DOHH2 (cell line): ENCODE measurements around the gene CD164L2.
A peak's percentile ranks its signal among the peaks of the same experiment; 100 is the strongest.
"Not testable (repeated sequence)": the region's sequence is repeated elsewhere in the genome, so short reads cannot be mapped to it uniquely, and the experiment has no call there.

Experiments
- H3F3A ChIP-seq: fragments of 200-600 bp; sonication (generic), shearing (Covaris generic); 2 replicates; pipeline ENCODE4 v1.6.0; 2016; ENCODE audit warnings: antibody characterized with exemption, mild to moderate bottlenecking; ENCODE audit not compliant: control insufficient read depth, insufficient read depth
- H3K27ac ChIP-seq: fragments of 200-600 bp; sonication (generic); 2 replicates; pipeline ENCODE4 v1.5.1; 2014; ENCODE audit warnings: low read depth, mild to moderate bottlenecking, low read length, moderate library complexity
- H3K27me3 ChIP-seq: fragments of 200-600 bp; sonication (generic); 2 replicates; pipeline ENCODE4 v1.6.1; 2014; ENCODE audit warnings: mild to moderate bottlenecking, low read length, mixed read lengths; ENCODE audit not compliant: control insufficient read depth
- H3K36me3 ChIP-seq: fragments of 200-600 bp; sonication (generic); 2 replicates; pipeline ENCODE4 v1.6.1; 2014; ENCODE audit warnings: mild to moderate bottlenecking, low read length, moderate library complexity, mixed read lengths; ENCODE audit not compliant: control insufficient read depth
- H3K4me1 ChIP-seq: fragments of 200-600 bp; sonication (generic); 2 replicates; pipeline ENCODE4 v1.6.1; 2014; ENCODE audit warnings: mild to moderate bottlenecking, low read length, mixed read lengths; ENCODE audit not compliant: control insufficient read depth
- H3K4me2 ChIP-seq: fragments of 200-600 bp; sonication (generic); 2 replicates; pipeline ENCODE4 v1.6.0; 2014; ENCODE audit warnings: mild to moderate bottlenecking, low read length, moderate library complexity
- H3K4me3 ChIP-seq: fragments of 200-600 bp; sonication (generic); 2 replicates; pipeline ENCODE4 v1.5.1; 2014; ENCODE audit warnings: mild to moderate bottlenecking, low read length, mixed read lengths
- H3K79me2 ChIP-seq: fragments of 200-600 bp; sonication (generic); 2 replicates; pipeline ENCODE4 v1.6.1; 2014; ENCODE audit warnings: mild to moderate bottlenecking, low read length, mixed read lengths; ENCODE audit not compliant: control insufficient read depth
- H3K9me2 ChIP-seq: fragments of 200-600 bp; sonication (generic); replicated peaks from 2 replicates; pipeline ENCODE4 v1.6.1; 2014; ENCODE audit warnings: mild to moderate bottlenecking, low read length, mixed read lengths; ENCODE audit not compliant: control insufficient read depth
- H3K9me3 ChIP-seq: fragments of 200-600 bp; sonication (generic); 2 replicates; pipeline ENCODE4 v1.6.1; 2014; ENCODE audit warnings: antibody characterized with exemption, low read length, mixed read lengths; ENCODE audit not compliant: control insufficient read depth, insufficient read depth
- H4K20me1 ChIP-seq: fragments of 200-600 bp; sonication (generic); 2 replicates; pipeline ENCODE4 v1.6.0; 2014; ENCODE audit warnings: low read depth, mild to moderate bottlenecking, antibody characterized with exemption, low read length, moderate library complexity; ENCODE audit not compliant: control insufficient read depth, insufficient read depth
- EZH2phosphoT487 ChIP-seq: fragments of 200-600 bp; sonication (generic); IDR thresholded peaks from 2 replicates; pipeline ENCODE4 v1.6.1; 2017; ENCODE audit warnings: borderline replicate concordance, mild to moderate bottlenecking, antibody characterized with exemption, low read length, moderate library complexity, mixed read lengths
- TF ChIP-seq, protein P1 (sequence below): fragments of 200-600 bp; sonication (generic); IDR thresholded peaks from one replicate; pipeline ENCODE4 v1.5.1; 2014; ENCODE audit warnings: antibody characterized with exemption, mild to moderate bottlenecking, low read depth, low read length; ENCODE audit not compliant: poor library complexity, severe bottlenecking

CD164L2 gene

DNA sequence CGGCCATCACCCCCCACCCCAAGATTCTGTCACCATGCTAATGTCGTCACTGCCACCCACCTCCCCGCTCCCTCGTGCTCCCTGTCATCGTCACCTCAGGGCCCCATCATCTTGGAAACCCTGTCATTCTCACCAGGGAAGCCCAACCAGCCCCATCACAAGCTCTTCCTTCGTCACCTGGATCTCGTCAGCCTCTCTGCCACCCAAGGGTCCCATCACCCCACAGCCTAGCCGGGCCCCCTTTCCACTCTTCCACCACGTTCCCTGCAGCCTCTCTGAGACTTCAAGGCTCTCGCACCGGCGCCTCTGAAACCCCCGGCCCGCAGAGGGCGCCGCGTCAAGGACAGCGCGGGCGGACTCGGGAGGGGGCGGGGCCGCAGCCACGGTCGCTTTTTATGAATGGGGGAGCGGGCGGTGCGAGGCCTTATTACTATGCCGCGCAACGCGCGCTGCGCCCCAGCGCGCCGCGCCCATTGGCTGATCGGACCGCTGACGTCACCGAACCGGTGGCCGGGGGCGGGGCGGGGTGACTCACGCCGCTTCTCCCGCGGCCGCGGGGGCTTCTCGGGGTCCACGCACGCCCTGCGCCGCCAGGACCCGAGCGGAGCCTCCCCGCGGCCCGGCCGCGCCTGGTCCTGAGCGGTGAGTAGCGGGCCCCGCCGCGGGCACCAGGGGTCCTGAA is 9.1 kb upstream of the CD164L2 start, which contains the start of gene GPR3:
Gene GPR3 (plus strand): TSS at position 527 of the 682 bp plus-strand sequence. CDS start 1,177 bp downstream, outside the sequence.
- Histone ChIP-seq H3K27ac (no peak within 1 kb of the TSS), H3K27me3 (no peaks in the 10 kb centered on the region), H3F3A (no peaks in the 10 kb centered on the region), H3K9me3 (no peaks in the 10 kb centered on the region), H3K4me1 (peaks cover 16% of the 10 kb centered on the region), H3K9me2 (no peaks in the 10 kb centered on the region), H3K4me3 (peak within 1 kb of the TSS; percentile 74), H3K79me2 (no peaks in the 10 kb centered on the region), H3K4me2 (peak within 1 kb of the TSS; percentile 81), H4K20me1 (no peaks in the 10 kb centered on the region), H3K36me3 (no peaks in the 10 kb centered on the region)
- no peak for TF ChIP-seq EZH2phosphoT487
- TF ChIP-seq, protein P1, sequence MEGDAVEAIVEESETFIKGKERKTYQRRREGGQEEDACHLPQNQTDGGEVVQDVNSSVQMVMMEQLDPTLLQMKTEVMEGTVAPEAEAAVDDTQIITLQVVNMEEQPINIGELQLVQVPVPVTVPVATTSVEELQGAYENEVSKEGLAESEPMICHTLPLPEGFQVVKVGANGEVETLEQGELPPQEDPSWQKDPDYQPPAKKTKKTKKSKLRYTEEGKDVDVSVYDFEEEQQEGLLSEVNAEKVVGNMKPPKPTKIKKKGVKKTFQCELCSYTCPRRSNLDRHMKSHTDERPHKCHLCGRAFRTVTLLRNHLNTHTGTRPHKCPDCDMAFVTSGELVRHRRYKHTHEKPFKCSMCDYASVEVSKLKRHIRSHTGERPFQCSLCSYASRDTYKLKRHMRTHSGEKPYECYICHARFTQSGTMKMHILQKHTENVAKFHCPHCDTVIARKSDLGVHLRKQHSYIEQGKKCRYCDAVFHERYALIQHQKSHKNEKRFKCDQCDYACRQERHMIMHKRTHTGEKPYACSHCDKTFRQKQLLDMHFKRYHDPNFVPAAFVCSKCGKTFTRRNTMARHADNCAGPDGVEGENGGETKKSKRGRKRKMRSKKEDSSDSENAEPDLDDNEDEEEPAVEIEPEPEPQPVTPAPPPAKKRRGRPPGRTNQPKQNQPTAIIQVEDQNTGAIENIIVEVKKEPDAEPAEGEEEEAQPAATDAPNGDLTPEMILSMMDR: peak; percentile 69

DNA sequence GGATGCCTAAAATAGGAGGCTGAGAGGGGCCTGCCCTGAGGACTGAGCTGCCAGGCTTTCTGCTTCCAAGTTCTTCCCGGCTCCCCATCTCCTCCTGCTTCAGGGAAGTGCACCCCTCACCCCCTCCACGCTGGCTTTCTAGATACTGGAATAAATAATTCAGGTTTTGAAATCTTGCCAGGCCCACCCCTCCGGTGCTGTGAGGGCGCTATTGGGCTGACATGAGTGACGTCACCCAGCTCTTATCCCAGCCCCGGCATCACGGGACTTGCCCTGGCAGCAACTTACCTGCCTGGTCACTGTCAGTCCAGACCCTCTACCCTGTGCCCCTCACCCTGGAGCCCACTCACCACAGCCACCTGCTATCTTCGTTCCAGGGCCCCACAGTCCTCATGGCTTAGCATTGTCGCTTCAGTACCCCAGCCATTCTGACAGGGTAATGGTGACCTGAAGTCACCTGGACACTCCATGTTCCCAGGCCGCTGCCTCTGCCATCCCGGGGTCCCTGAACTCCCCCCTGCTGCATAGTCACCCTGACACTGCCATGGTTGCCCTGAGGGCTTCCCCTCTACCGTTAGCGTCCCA is 8.5 kb upstream of the CD164L2 start:
- Histone ChIP-seq H3K9me2 (no peaks in the 10 kb centered on the region), H3K27me3 (peaks cover 2% of the 10 kb centered on the region; the same call in 1 of the 2 replicates), H4K20me1 (no peaks in the 10 kb centered on the region), H3K4me1 (peaks cover 16% of the 10 kb centered on the region), H3K36me3 (no peaks in the 10 kb centered on the region), H3K9me3 (no peaks in the 10 kb centered on the region), H3K4me3 (peak overlapping the region; percentile 74), H3K4me2 (peak overlapping the region; percentile 81), H3F3A (no peaks in the 10 kb centered on the region), H3K79me2 (no peaks in the 10 kb centered on the region), H3K27ac (no peak overlapping the region)
- TF ChIP-seq, protein P1: no peak
- no peak for TF ChIP-seq EZH2phosphoT487

DNA sequence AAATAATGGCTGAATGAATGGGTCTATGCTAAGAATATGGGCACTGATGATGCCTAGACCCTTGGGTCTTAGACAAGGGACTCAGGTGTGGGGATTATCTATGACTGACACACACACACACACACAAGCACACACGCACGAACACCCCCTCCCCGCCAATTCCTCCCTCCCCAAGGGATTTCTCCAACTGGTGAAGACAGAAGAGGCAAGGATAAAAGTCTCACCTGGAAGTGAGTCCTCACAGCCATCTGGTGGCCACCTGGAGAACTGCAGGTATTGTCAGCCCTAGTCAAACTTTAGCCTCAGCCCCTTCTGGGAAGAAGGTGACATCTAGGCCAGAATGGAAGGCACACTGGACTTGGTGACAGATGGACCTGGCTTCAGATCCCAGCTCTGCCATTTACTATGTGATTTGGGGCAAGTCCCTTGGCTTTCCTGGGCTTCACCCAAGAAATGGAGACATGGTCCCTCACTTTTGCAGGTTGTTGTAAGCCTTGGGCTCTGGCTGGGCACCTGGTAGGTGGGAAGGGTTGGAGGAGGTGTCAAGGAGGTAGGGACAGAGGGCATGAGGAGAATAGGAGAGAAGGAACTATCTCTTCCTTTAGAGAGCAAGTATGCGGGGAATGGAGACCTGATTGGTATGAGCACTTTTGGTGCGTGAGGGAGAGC is 5.3 kb upstream of the CD164L2 start:
- Histone ChIP-seq H3K4me3 (no peak overlapping the region), H3K27me3 (peaks cover 2% of the 10 kb centered on the region; the same call in 1 of the 2 replicates), H3K36me3 (no peaks in the 10 kb centered on the region), H3K79me2 (no peaks in the 10 kb centered on the region), H3K4me2 (no peak overlapping the region), H3K9me2 (no peaks in the 10 kb centered on the region), H3F3A (no peaks in the 10 kb centered on the region), H3K9me3 (no peaks in the 10 kb centered on the region), H3K27ac (no peak overlapping the region), H3K4me1 (peaks cover 16% of the 10 kb centered on the region), H4K20me1 (no peaks in the 10 kb centered on the region)
- no peak for TF ChIP-seq EZH2phosphoT487
- TF ChIP-seq, protein P1: peak; percentile 98

DNA sequence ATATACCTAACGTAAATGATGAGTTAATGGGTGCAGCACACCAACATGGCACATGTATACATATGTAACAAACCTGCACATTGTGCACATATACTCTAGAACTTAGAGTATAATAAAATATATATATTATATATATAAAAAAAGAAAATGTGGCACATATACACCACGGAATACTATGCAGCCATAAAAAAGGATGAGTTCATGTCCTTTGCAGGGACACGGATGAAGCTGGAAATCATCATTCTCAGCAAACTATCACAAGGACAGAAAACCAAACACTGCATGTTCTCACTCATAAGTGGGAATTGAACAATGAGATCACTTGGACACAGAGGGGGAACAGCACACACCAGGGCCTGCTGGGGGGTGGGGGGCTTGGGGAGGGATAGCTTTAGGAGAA is 1.7 kb upstream of the CD164L2 start:
- H3K9me2 ChIP-seq, H3F3A ChIP-seq, H3K9me3 ChIP-seq, H3K79me2 ChIP-seq, H3K27ac ChIP-seq, H3K4me1 ChIP-seq, H4K20me1 ChIP-seq, H3K36me3 ChIP-seq, H3K4me2 ChIP-seq, H3K4me3 ChIP-seq: not testable (repeated sequence)
- peaks cover 19% of the 10 kb centered on the region for H3K27me3 ChIP-seq
